Embryonic facial prominence (tissue), 1 donor: ENCODE measurements around the gene TMEM132A.

ENCODE experiments used
- DNase-seq: peaks from one replicate; pipeline ENCODE4 v3.0.0-alpha.2; 2016; ENCODE audit errors: extremely low spot score

The TMEM132A gene

GRCh38 chr11:60938500-60938899 is 14.2 kb downstream of the TMEM132A start:
- DNase-seq, result no peak

GRCh38 chr11:60939301-60939700 is 15.0 kb downstream of the TMEM132A start:
- no peak for DNase-seq

- DNase-seq, result no peak
Measured at GRCh38 chr11:60939855-60940254, 15.6 kb downstream of the TMEM132A start.

- DNase-seq, result no peak
Measured at GRCh38 chr11:60941371-60942119, 17.3 kb downstream of the TMEM132A start.

GRCh38 chr11:60942219-60942618 is 18.0 kb downstream of the TMEM132A start:
- no peak for DNase-seq

- DNase-seq, result no peak
Measured at GRCh38 chr11:60942970-60943565, 18.8 kb downstream of the TMEM132A start.

DNA sequence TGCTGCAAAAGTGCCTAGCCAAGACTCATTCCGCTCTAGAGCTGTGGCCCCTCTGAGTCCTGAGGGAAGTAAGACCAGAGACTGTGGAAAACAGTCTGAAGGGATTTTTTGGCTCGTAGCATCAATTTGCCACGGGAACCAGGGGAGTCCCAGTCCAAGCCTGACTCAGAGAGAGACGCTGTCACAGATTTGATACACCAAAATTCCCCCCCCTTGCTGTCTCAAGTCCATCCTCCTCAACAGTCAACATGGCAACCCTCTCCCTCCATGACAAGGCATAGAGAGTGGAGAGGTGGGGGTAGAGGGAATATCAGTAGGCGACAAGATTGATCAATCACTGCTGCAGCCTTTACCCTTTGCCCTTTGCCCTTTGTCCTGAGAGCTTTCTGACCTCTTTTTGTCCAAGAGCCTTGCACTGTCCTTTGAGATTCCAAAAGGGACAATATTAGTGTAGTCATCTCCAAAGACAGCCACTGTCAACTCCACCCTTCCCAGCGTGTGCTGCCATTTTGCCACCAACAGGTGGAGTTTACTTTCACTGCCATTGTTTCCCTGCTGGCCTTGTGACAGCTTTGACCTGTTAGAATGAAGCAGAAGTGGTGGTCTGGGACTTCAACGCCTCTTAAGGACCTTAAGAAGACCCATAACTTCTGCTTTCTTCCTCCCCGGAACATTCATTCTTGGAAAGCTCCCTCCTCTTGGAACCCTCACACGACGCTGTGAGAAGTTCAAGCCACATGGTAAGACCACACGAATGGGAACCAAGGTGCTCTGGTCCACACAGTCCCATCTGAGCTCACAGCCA is 20.4 kb downstream of the TMEM132A start:
- DNase-seq, result no peak

GRCh38 chr11:60945295-60945667 is 21.0 kb downstream of the TMEM132A start:
- DNase-seq, result no peak

GRCh38 chr11:60946601-60947264 is 22.5 kb downstream of the TMEM132A start:
- DNase-seq, result no peak

DNA sequence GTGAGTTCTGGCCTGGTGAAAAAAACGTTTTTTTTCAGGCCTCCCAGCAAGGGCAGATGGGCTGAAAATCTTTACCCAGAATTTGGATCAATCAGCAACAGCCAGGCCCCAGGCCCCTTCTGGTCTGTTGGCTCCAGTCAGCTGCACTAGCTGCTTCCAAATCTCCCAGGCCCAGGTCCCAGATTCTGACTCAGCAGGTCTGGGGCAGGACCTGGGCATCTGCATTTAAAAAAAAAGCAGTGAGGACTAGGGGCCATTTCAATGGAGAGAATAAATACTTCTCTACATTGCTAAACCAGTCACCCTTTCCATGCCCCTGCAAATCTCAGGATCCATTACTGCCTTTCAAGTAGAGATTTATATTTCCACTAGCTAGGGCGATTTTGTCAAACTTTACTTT is 23.4 kb downstream of the TMEM132A start:
- DNase-seq, result no peak

DNA sequence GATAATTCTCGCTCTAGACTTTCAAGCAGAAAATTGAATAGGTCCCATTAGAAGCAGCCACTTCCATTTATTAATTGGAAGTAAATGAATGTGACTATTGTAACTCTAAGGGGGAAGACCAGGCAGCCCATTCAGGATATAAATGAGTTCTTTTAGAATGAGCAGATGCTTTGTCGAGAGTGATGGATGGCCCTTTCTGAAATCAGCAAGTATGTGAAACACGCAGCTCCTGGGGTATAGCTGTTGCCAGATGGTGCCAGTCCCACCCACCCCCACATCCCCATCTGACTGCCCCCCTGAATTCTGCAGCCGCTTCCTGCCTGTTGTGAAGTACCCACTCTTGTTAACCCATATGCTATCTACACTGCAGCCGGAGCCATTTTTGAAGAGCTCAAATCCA is 24.0 kb downstream of the TMEM132A start:
- no peak for DNase-seq

DNA sequence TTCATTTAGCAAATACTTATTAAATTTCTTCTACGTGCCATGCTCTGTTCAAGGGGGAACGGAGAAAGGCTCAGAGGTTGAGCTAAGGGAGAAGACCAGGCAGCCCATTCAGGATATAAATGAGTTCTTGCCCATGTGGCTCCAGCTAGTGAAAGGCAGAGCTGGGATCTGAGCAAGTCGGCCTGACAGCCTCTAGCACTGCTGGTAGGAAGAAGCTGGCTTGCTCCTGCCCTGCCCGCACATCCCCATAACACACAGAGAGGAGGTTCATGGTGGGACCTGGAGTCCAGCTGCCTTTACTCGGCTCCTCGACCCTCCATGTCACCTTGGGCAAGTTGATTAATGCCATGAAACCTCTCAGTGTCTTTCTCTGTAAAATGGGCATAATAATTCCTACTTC is 25.8 kb downstream of the TMEM132A start:
- DNase-seq, result no peak

DNA sequence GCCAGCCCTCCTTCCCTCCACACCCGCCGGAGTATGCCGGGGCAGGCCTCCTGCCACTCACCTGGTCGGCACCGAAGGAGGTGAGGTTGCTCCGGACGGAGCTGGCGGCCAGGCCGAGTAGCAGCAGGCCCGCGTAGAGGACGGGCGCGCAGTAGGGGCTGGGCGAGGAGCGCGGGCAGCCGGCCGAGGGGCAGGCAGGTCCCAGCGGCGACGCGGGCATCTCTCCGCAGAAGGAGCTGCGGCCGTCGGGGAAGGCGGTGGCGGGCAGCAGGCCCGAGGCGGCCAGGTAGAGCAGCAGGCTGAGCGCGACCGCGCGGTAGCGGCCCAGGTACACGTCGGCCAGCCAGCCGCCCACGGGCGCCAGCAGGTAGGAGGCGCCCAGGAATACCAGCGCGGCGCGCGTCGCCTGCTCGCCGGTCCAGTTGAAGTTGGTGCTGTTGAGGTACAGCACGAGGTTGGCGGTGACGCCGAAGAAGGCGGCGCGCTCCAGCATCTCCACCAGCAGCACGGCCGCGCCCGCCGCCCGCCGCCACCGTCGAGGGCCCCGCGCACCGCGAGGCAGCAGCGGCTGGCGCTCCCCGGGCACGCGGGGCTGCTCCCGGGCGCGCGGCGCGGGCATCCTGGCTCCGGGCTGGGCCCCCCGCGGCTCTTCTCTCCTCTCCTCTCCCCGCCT is 26.8 kb downstream of the TMEM132A start:
- DNase-seq, result no peak

GRCh38 chr11:60951606-60951903 is 27.3 kb downstream of the TMEM132A start:
- DNase-seq, result no peak

GRCh38 chr11:60951904-60952741 is 27.9 kb downstream of the TMEM132A start, which contains the start of gene SLC15A3:
Gene SLC15A3, minus strand, starts transcription at chr11:60952176. Its CDS starts 625 bp downstream, at chr11:60951551.
- no peak for DNase-seq

- DNase-seq, result no peak
Measured at GRCh38 chr11:60952742-60953170, 28.5 kb downstream of the TMEM132A start.

GRCh38 chr11:60953781-60954180 is 29.5 kb downstream of the TMEM132A start:
- DNase-seq, result no peak

- no peak for DNase-seq
Measured at GRCh38 chr11:60954421-60954820, 30.2 kb downstream of the TMEM132A start.

DNA sequence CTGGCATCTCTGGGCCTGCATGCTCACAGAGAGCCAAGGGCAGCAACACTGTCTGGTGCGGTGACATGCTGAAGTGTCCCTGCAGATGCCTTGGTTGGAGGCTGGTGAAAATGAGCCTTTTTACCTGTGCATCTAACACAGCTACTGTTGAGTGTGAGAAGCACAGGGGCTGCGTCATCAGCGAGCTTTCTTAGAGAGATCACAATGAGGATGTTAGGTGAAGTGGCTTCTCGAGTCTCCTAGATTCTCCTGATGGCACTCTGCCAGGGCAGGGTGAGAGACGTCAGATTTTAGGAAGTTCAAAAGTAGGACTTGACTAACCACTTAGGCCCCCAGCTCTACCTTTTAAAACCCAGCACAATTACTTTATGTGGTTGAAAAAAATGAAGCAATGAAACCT is 31.3 kb downstream of the TMEM132A start:
- DNase-seq, result no peak

GRCh38 chr11:60957188-60957587 is 32.9 kb downstream of the TMEM132A start:
- no peak for DNase-seq

DNA sequence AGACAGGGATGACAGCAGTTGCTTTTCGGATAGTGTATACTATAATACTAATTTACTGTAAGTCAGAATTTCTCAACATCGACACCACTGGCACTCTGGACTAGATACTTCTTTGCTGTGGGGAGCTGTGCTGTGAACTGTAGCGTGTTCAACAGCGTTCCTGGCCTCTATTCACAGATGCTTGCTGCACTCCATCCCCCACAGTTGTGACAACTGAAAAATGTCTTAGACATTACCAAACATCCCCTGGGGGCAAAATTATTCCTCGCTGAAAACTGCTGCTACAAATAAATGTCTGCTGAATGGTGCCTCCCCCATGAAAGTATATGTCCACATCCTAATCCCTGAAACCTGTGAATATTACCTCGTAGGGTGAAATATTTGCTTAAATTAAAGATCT is 35.2 kb downstream of the TMEM132A start:
- no peak for DNase-seq
